GM12865 (cell line): Measurements from ENCODE around the gene EIF4E3.

Experiments
- DNase-seq: peaks from one replicate; pipeline ENCODE4 v3.0.0; 2010; ENCODE audit warnings: low read depth
- H3K4me3 ChIP-seq: 2 replicates; pipeline ENCODE4 v1.5.1; 2011; ENCODE audit warnings: mild to moderate bottlenecking, low read depth, low read length, control low read depth
- CTCF ChIP-seq: IDR thresholded peaks from 2 replicates; pipeline ENCODE4 v1.5.1; 2011; ENCODE audit warnings: low read length, control low read depth, low read depth, inconsistent platforms; ENCODE audit not compliant: insufficient read depth; ENCODE audit errors: missing control alignments

The EIF4E3 gene

GRCh38 chr3:71725271-71725991 lies at the start of gene EIF4E3:
EIF4E3 (minus strand) TSS chr3:71725402; CDS start chr3:71725367, 35 bp downstream.
- no peak for TF ChIP-seq CTCF
- no peak for DNase-seq
- H3K4me3 ChIP-seq = peak within 1 kb of the TSS; percentile 42

GRCh38 chr3:71771884-71772283 lies 46.7 kb upstream of the EIF4E3 start:
- TF ChIP-seq CTCF = no peak
- no peak for DNase-seq

GRCh38 chr3:71771126-71771525 lies 45.9 kb upstream of the EIF4E3 start:
- DNase-seq = no peak
- H3K4me3 ChIP-seq = no peak overlapping the region
- TF ChIP-seq CTCF = no peak

More at GRCh38 chr3:71771884-71772283, 46.7 kb upstream of the EIF4E3 start:
- no peak overlapping the region for H3K4me3 ChIP-seq

- DNase-seq = no peak
- H3K4me3 ChIP-seq = no peak overlapping the region
- TF ChIP-seq CTCF = no peak
These were observed 38.2 kb upstream of the EIF4E3 start for GRCh38 chr3:71763426-71763825.

GRCh38 chr3:71760140-71760539 lies 34.9 kb upstream of the EIF4E3 start:
- no peak overlapping the region for H3K4me3 ChIP-seq
- TF ChIP-seq CTCF = no peak
- DNase-seq = no peak

- no peak for TF ChIP-seq CTCF
- DNase-seq = no peak
- no peak overlapping the region for H3K4me3 ChIP-seq
These were observed 34.2 kb upstream of the EIF4E3 start for GRCh38 chr3:71759401-71759800.

- no peak for DNase-seq
- no peak for TF ChIP-seq CTCF
- H3K4me3 ChIP-seq = no peak overlapping the region
These were observed 32.9 kb upstream of the EIF4E3 start for GRCh38 chr3:71758091-71758490.
